ENCODE measurements around the gene DECR2. TPM values are rescaled to one million over a fixed set of nuclear protein-coding genes. Genes with fewer than 3 reads are reported as not detected.

DECR2 gene
- total RNA-seq, 6 experiments from 2014 or later: 14.0 to 20.3 (median 16.0) TPM

GRCh38 chr16:373020-373598 lies 28.6 kb upstream of the DECR2 start:
- peaks cover 3% of the 10 kb centered on the region; the same call in 1 of the 2 replicates for H3K27me3 Mint-ChIP-seq (ENCODE audit: insufficient read depth)
- TF ChIP-seq, protein P1, sequence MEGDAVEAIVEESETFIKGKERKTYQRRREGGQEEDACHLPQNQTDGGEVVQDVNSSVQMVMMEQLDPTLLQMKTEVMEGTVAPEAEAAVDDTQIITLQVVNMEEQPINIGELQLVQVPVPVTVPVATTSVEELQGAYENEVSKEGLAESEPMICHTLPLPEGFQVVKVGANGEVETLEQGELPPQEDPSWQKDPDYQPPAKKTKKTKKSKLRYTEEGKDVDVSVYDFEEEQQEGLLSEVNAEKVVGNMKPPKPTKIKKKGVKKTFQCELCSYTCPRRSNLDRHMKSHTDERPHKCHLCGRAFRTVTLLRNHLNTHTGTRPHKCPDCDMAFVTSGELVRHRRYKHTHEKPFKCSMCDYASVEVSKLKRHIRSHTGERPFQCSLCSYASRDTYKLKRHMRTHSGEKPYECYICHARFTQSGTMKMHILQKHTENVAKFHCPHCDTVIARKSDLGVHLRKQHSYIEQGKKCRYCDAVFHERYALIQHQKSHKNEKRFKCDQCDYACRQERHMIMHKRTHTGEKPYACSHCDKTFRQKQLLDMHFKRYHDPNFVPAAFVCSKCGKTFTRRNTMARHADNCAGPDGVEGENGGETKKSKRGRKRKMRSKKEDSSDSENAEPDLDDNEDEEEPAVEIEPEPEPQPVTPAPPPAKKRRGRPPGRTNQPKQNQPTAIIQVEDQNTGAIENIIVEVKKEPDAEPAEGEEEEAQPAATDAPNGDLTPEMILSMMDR (IDR thresholded peaks at IDR 0.05): no peak
- no peak for DNase-seq
- H3K4me3 Mint-ChIP-seq: no peak overlapping the region
- no peak overlapping the region for H3K27ac Mint-ChIP-seq
- H3K9me3 Mint-ChIP-seq: no peaks in the 10 kb centered on the region
- H3K4me1 Mint-ChIP-seq (ENCODE audit: low read depth): peaks cover 14% of the 10 kb centered on the region
- H3K36me3 Mint-ChIP-seq (ENCODE audit: low read depth): no peaks in the 10 kb centered on the region

DNA sequence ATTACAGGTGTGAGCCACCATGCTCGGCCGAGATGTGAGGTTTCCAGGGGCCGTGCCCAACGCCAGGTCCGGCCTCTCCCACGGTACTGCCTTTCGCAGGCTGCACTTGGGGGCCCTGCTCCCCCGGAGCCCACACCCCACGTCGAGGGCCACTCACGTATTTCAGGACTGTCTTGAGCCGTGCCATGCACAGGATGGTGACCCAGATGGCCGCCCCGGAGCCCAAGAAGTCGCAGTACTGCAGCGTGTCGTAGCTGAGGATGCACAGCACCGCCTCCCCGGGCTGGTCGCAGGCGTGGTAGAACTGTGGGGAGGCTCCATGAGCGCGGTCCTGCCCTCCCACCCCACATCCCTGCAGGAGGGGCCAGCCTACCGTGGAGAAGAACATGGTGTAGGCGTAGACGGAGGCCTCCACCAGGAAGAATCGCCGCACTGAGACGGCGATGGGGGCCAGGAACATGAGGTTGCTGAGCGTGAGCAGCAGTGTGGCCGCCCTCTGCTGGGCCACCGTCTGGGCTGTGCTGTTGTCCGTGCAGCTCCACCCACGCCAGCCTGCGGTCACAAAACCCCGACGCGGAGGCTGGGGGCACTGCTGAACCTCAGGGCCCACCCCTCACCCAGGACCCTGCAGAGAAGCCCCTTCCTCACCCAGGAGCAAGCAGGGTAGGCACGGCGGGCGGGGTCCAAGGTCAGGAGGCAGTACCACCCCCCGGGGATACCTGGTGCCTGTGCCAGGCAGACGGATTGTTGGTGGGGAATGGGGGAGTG lies 27.7 kb upstream of the DECR2 start:
- H3K27ac Mint-ChIP-seq: no peak overlapping the region
- no peak for DNase-seq
- TF ChIP-seq, protein P1 (IDR thresholded peaks at IDR 0.05): no peak
- H3K27me3 Mint-ChIP-seq (ENCODE audit: insufficient read depth): peaks cover 3% of the 10 kb centered on the region; the same call in 1 of the 2 replicates
- peaks cover 14% of the 10 kb centered on the region for H3K4me1 Mint-ChIP-seq (ENCODE audit: low read depth)
- no peaks in the 10 kb centered on the region for H3K36me3 Mint-ChIP-seq (ENCODE audit: low read depth)
- H3K4me3 Mint-ChIP-seq: no peak overlapping the region
- no peaks in the 10 kb centered on the region for H3K9me3 Mint-ChIP-seq

- no peak for DNase-seq
- Mint-ChIP-seq H3K36me3 (ENCODE audit: low read depth) (no peaks in the 10 kb centered on the region), H3K27ac (no peak overlapping the region), H3K4me3 (no peak overlapping the region), H3K27me3 (ENCODE audit: insufficient read depth) (peaks cover 3% of the 10 kb centered on the region; the same call in 1 of the 2 replicates), H3K9me3 (no peaks in the 10 kb centered on the region), H3K4me1 (ENCODE audit: low read depth) (peaks cover 11% of the 10 kb centered on the region)
- TF ChIP-seq, protein P1 (IDR thresholded peaks at IDR 0.05): no peak
These were observed 27.1 kb upstream of the DECR2 start for GRCh38 chr16:374616-374926.

DNA sequence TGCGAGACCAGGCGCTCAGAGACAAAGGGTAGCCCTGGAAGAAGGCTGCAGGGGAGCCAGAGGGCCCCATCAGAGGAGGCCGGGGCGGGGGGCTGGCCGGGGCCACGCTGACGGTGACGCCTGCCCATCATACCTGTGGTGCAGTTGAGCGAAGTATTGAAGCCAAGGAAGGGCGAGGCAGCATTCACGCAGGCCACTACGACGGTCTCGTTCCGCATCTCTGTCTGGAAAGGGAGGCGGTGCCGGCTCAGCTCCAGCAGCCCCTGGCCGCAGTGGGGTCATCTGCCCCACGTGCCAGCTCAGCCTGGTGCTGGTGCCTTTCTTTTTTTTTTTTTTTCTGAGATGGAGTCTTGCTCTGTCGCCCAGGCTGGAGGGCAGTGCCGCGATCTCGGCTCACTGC lies 26.5 kb upstream of the DECR2 start:
- Mint-ChIP-seq H3K36me3 (ENCODE audit: low read depth) (no peaks in the 10 kb centered on the region), H3K27ac (no peak overlapping the region), H3K4me1 (ENCODE audit: low read depth) (peaks cover 6% of the 10 kb centered on the region), H3K4me3 (no peak overlapping the region), H3K9me3 (no peaks in the 10 kb centered on the region), H3K27me3 (ENCODE audit: insufficient read depth) (peaks cover 1% of the 10 kb centered on the region; the same call in 1 of the 2 replicates)
- no peak for DNase-seq
- TF ChIP-seq, protein P1 (IDR thresholded peaks at IDR 0.05): no peak

DNA sequence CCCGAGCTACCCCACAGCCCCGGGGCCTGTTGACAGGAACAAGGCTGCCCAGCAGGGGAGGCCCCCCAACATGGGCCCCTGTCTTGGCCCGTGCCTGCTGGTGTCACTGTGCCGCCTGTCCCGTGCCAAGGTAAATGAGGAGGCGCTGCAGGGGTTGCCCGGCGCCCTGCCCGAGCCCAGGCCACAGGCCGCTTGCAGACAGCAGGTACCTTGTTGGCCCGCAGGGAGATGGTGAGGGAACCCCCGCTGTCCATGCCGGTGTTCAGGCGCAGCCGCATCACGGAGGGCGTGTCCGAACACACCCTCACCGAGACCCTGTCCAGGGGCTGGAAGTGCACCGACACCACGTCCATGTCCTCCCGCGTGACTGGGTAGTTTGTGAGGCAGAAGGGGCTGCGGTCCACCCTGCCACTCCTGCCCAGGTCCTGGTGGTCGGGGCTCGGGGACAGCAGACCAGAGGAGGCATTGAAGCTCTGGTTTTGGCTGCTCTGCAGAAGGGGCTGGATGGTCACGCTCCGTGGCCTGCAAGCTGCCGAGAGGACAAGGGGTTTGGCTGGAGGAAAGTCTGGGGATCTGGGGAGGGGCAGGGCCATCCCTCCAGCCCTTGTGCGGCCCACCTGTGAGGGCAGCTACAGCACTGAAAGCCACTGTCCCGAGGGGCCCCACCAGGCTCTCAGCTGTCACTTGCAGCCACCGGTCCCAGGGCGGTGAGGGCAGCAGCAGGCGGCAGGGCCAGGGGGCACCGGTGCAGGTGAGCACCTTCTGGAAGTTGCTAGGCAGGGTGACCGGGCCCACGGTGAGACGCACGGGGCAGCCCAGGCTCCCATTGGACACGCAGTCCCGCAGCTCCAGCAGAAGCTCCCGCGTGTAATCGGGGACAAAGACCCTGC lies 25.5 kb upstream of the DECR2 start:
- no peak for DNase-seq
- no peaks in the 10 kb centered on the region for H3K4me1 Mint-ChIP-seq (ENCODE audit: low read depth)
- no peak overlapping the region for H3K4me3 Mint-ChIP-seq
- TF ChIP-seq, protein P1 (IDR thresholded peaks at IDR 0.05): no peak
- H3K9me3 Mint-ChIP-seq: no peaks in the 10 kb centered on the region
- no peak overlapping the region for H3K27ac Mint-ChIP-seq
- no peaks in the 10 kb centered on the region; the same call in 1 of the 2 replicates for H3K27me3 Mint-ChIP-seq (ENCODE audit: insufficient read depth)
- no peaks in the 10 kb centered on the region for H3K36me3 Mint-ChIP-seq (ENCODE audit: low read depth)
